KMS-11 (cell line): ENCODE measurements around the gene MEF2D.

Experiments
- H2AFZ ChIP-seq: fragments of 200-600 bp; sonication (generic); 2 replicates; pipeline ENCODE4 v1.6.1; 2016; ENCODE audit warnings: antibody characterized with exemption, mixed run types, low read depth
- H3K27ac ChIP-seq: fragments of 200-600 bp; sonication (generic); 2 replicates; pipeline ENCODE4 v1.6.1; 2016; ENCODE audit warnings: mild to moderate bottlenecking, mixed run types
- H3K27me3 ChIP-seq: fragments of 200-600 bp; sonication (generic); 2 replicates; pipeline ENCODE4 v1.6.1; 2017; ENCODE audit warnings: mild to moderate bottlenecking, low read depth, mixed run types, moderate library complexity; ENCODE audit not compliant: insufficient read depth
- H3K36me3 ChIP-seq: fragments of 200-600 bp; sonication (generic); 2 replicates; pipeline ENCODE4 v1.6.1; 2017; ENCODE audit warnings: mild to moderate bottlenecking, mixed run types; ENCODE audit not compliant: insufficient read depth
- H3K4me1 ChIP-seq: fragments of 200-600 bp; sonication (generic); 2 replicates; pipeline ENCODE4 v1.6.1; 2016; ENCODE audit warnings: mild to moderate bottlenecking, low read depth, mixed run types; ENCODE audit not compliant: poor library complexity, severe bottlenecking
- H3K4me2 ChIP-seq: fragments of 200-600 bp; sonication (generic); 2 replicates; pipeline ENCODE4 v1.7.0; 2016; ENCODE audit warnings: mild to moderate bottlenecking, mixed run types
- H3K4me3 ChIP-seq: fragments of 200-600 bp; sonication (generic); IDR thresholded peaks from 2 replicates; pipeline ENCODE4 v1.6.1; 2017; ENCODE audit warnings: low read depth, low read length, mixed read lengths; ENCODE audit not compliant: insufficient read depth
- H3K79me2 ChIP-seq: fragments of 200-600 bp; sonication (generic); 2 replicates; pipeline ENCODE4 v1.6.1; 2016; ENCODE audit warnings: low read depth, mixed run types; ENCODE audit not compliant: insufficient read depth
- H3K9ac ChIP-seq: fragments of 200-600 bp; sonication (generic); 2 replicates; pipeline ENCODE4 v1.6.1; 2016; ENCODE audit warnings: mild to moderate bottlenecking, mixed run types
- H4K20me1 ChIP-seq: fragments of 200-600 bp; sonication (generic); 2 replicates; pipeline ENCODE4 v1.6.1; 2016; ENCODE audit warnings: mild to moderate bottlenecking, mixed run types; ENCODE audit not compliant: insufficient read depth
- TF ChIP-seq, protein P1 (sequence below): fragments of 200-600 bp; sonication (generic); conservative IDR thresholded peaks from 2 replicates; pipeline ENCODE4 v1.6.1; 2017; ENCODE audit warnings: low read depth, mild to moderate bottlenecking, antibody characterized with exemption, low read length, moderate library complexity, mixed read lengths

Gene MEF2D

DNA sequence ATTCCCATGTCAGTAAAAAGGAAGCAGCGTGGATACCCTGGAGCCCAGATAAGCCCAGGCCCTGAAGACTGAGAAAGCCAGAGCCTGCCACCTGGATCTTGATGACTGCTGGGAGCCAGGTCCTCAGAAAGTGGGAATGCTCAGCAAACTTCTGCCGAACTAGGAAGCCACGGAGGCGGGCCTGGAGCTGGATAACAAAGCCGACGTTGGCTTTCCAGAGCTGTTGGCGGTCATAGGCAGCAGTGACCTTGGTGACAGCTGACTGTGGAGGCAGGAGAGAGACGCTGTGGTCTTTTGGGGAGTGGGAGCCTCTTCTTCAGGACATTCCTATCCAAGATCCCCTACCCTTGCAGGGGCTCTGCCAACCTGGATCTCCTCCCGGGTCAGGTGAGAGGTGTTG, 47.4 kb upstream of the MEF2D start:
- Histone ChIP-seq H2AFZ (no peak overlapping the region), H3K36me3 (no peaks in the 10 kb centered on the region), H3K27ac (no peak overlapping the region), H4K20me1 (no peaks in the 10 kb centered on the region), H3K4me1 (no peaks in the 10 kb centered on the region), H3K9ac (no peak overlapping the region), H3K4me3 (no peak overlapping the region), H3K27me3 (no peaks in the 10 kb centered on the region), H3K79me2 (no peaks in the 10 kb centered on the region), H3K4me2 (no peak overlapping the region)
- TF ChIP-seq, protein P1, sequence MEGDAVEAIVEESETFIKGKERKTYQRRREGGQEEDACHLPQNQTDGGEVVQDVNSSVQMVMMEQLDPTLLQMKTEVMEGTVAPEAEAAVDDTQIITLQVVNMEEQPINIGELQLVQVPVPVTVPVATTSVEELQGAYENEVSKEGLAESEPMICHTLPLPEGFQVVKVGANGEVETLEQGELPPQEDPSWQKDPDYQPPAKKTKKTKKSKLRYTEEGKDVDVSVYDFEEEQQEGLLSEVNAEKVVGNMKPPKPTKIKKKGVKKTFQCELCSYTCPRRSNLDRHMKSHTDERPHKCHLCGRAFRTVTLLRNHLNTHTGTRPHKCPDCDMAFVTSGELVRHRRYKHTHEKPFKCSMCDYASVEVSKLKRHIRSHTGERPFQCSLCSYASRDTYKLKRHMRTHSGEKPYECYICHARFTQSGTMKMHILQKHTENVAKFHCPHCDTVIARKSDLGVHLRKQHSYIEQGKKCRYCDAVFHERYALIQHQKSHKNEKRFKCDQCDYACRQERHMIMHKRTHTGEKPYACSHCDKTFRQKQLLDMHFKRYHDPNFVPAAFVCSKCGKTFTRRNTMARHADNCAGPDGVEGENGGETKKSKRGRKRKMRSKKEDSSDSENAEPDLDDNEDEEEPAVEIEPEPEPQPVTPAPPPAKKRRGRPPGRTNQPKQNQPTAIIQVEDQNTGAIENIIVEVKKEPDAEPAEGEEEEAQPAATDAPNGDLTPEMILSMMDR: no peak

DNA sequence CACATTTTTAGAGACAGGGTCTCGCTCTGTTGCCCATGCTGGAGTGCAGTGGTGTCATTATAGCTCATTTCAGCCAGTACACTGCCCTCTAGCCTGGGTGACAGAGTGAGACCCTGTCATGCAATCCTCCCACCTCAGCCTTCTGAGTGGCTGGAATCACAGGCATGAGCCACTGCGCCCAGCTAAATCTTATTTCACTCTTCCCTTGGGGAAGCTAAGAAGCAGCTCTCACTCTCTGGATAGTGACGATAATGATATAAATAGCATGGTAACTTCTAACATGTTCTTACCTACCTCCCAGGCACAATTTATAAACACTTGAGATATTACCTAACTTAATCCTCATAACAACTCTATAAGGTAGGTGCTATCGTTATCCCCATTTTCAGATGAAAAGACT, 46.9 kb upstream of the MEF2D start:
- no peaks in the 10 kb centered on the region for H3K36me3 ChIP-seq

DNA sequence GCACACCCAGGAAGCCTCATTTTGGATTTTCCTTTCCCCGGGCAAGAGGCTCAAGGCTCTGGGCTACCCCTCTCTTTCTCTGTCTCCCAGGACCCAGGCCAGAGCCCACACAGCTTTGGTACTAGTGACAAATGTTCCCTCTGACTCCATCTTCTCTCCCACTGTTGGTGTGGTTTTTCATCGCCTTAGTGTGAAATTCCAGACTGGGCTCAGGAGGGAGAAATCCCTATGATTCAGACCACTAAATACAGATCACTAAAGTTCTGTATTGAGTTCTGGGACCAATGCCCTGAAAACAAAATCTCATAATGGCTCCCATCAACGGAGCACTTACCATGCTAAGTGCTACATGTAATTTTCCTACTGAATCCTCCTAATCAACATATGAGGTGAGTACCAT, 45.7 kb upstream of the MEF2D start:
- Histone ChIP-seq H3K27me3 (no peaks in the 10 kb centered on the region), H3K4me2 (no peak overlapping the region), H3K36me3 (no peaks in the 10 kb centered on the region), H3K27ac (no peak overlapping the region), H4K20me1 (no peaks in the 10 kb centered on the region), H3K4me3 (no peak overlapping the region), H2AFZ (no peak overlapping the region), H3K4me1 (no peaks in the 10 kb centered on the region), H3K79me2 (no peaks in the 10 kb centered on the region), H3K9ac (no peak overlapping the region)
- TF ChIP-seq, protein P1: no peak

More for the DNA sequence above, 46.9 kb upstream of the MEF2D start:
- no peak overlapping the region for H3K9ac ChIP-seq
- no peak overlapping the region for H3K4me3 ChIP-seq
- H3K4me2 ChIP-seq: no peak overlapping the region
- no peaks in the 10 kb centered on the region for H3K27me3 ChIP-seq
- no peaks in the 10 kb centered on the region for H4K20me1 ChIP-seq
- H3K27ac ChIP-seq: no peak overlapping the region
- no peak overlapping the region for H2AFZ ChIP-seq
- no peaks in the 10 kb centered on the region for H3K79me2 ChIP-seq
- TF ChIP-seq, protein P1: no peak
- no peaks in the 10 kb centered on the region for H3K4me1 ChIP-seq

DNA sequence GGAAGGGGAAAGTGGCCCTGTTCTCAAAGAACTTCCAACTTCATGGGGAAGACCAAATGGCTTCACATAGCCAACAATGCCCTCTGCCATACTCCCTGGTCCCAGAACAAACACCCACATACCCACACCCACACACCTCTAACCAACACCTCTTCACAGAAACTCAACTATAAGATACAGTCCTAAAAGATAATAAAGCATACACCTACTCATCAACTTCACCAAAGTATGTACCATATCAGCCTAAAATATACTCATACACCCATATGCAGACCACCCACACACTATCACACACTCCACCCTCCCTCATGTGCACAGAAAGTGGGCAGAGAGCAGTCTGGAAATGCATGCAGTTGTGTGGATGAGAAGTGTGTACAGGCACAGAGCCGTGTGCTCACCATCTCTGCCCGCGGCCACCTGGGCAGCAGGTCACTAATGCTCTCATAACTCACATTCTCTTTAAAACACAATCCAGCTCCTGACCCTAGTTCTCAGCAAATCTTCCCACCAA, 44.1 kb upstream of the MEF2D start:
- Histone ChIP-seq H4K20me1 (no peaks in the 10 kb centered on the region), H3K27me3 (no peaks in the 10 kb centered on the region), H3K4me3 (no peak overlapping the region), H3K4me1 (no peaks in the 10 kb centered on the region), H3K4me2 (no peak overlapping the region), H3K79me2 (no peaks in the 10 kb centered on the region), H3K27ac (no peak overlapping the region), H2AFZ (no peak overlapping the region), H3K9ac (no peak overlapping the region), H3K36me3 (no peaks in the 10 kb centered on the region)
- TF ChIP-seq, protein P1: no peak
